HG03558 (cell line): ENCODE results near the gene SLC4A2.

Experiments
- ATAC-seq: cut with Tn5 transposase; IDR thresholded peaks from one replicate; pipeline ENCODE4 v1.9.1; 2021; ENCODE audit warnings: moderate number of reproducible peaks; ENCODE audit not compliant: unreplicated experiment; ENCODE audit errors: extremely low read depth

The SLC4A2 gene

DNA sequence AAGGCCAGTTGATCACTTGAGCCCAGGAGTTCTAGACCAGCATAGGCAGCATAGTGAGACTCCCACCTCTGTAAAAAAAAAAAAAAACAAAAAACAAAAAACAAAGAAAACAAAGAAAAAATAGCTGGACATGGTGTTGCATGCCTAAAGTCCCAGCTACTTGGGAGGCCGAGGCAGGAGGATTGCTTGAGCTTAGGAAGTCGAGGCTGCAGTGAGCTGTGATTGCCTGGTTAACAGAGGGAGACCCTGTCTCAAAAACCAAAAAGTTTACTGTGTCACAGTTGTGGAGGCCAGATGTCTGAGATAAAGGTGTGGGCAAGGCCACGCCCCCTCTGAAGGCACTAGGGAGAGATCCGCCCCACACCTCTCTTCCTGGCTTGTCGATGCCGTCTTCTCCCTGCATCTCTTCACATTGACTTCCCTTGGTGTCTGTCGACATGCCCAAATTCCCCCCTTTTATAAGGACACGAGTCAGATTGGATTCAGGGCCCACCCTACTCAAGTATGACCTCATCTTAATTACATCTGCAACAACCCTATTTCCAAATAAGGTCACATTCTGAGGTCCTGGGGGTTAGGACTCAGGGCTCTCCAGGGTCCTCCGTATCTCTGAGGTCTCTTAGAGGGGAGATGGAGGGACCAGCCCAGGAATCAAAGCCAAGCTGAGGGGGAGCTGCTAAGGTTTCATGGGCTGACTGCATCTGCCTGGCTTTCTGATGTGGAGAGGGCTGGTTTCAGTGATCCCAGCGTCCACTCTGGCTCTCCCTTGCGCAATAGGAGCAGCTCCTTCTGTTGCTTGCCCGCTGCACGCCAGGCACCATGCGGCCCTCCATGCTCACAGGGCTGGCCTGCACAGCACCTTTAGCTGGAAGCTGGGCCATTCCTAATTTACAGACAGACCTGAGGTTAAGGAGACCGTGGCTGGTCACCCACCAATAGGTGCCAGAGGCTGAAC is 50.0 kb downstream of the SLC4A2 start:
- no peak for ATAC-seq

DNA sequence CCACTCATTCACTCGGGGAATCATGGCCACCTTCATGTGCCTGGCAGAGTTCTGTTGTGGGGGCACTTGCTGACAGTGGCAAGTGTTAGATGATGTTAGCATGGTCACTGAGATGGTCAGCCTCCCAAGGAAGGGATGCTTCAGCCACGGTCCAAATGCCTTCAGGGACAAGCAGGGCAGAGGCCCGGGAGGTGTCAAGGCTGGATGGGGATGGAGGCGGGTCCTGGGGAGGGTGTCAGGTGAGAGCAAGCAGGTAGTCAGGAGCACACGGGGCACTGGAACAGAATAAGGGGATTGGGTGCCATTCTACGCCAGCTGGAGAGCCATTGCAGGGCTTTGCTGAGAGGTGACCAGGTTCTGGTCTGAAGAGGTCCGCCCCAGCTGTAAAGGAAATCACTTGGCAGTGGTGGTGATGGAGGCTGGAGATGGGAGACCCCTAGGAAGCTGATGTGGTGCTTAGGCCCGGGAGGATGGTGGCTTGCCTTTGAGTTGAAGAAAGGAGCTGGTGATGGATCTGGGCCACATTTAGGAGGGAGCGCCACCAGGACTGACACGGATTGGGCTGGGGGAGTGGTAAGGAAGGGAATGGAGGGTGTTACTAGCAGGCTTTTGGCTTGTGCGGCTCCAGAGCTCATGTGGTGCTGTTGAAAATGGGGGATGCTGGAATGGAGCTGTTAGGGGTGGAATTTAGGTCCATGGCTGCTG is 51.0 kb downstream of the SLC4A2 start:
- no peak for ATAC-seq

DNA sequence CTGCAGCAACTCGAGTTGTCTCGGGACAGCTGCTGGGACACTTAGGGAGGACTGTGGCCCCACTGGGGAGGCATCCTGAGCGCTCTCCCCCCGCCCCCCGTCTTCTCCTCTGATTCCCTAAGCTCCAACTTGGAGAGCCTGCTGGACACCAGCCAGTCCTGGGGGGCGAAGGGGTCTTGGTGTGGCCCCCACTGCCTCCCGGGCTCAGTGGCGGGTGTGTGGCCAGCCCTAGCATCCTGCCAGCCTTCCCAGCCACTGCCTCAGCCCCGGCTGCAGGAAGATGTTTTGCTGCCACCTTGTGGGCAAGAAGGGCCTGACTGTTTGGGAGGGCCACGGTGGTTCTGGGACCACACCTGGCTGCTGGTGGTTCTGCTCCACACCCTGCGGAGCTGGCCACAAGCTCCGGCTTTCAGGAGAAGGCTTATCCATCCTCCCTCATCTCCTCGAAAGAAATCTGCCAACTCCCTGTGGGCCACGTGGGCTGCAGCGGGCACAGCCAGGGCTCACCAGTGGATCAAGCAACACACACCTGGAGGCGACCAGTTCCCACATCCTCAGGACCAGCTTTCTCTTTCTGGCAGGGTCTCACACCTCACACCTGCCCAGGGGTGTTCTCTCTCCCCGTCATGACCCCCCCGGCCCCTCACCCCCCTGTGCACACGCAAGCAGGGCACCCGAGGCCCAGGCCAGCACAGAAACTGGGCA is 51.7 kb downstream of the SLC4A2 start:
- ATAC-seq: no peak

DNA sequence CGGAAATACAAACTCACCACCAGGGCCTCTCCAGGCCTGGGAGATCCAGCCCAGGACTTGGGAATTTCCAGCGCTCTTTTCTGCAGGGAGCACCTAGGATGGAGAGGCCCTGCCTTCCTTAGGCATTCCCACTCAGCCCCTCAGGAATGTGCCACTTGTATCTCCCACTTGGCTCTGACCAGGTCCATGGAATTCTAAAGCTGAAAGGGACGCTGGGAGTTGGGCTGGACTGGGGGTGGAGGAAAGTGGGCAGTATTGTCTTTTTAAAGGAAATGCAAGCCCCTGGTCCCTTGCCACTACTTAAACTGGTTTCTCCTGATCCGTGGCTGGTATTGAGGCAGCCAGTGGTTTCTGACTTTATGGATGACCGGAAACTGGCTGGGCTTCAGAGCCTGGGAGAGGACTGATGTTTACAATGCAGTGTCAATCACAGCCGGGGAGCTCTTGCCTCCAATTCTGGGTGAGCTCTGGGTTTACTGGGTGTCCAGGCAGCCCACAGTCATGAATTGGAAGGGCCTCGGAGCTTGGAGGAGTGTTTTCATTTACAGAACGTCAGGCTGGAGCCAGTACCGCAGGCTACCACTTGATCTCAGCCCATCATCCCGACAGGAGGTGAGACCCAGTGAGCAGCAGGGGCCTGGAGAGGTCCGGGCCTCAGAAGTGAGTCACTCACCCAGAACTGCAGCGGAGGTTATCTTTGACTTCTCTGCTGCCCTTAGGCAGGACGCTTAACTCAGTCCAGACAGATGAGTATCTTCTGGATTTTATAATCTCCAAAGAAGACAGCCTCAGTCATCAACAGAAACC is 54.2 kb downstream of the SLC4A2 start:
- ATAC-seq: no peak

DNA sequence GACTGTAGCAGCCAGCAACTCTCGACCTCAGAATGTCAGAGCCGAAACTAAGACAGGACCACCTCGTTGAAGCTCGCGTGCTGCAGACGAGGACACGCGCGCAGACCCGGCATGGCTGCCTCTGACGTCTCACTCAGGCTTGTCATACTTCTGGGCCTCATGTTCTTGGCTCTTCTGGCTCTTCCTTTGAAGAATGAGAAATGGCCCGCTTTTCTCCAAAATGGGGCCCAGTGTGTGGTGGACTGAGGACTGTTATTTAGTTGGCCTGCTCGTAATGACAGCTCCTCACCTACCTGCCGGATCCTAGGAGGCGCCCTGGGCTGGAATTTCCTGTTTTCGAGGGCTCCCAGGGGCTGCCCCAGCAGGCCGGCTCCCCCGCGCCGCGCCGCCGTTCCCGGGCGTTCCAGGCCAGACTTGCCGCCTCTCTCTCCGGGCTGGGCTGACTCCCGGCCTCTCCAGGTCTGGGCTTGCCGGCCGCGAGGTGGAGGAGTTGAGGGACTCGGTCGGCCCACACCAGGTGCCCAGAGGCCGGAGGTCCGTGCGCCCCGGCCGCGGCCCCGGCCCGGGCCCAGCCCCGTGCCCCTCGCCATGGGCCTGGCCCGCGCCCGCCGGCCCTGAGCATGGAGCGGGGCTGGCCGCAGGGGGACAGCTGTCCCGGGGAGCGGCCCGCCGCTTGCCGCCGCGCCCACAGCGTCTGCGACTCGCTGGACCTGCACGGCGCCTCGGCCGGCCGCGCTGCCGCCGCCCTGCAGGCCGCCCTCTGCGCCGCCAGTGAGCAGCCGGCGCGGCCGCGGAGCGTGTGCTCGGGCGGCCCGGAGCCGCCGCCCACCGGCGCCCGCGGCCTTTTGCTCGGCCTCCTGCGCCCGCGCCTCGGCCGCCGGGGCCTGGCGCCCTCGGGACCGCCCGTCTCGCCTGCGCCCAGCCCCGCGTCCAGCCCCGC is 55.0 kb downstream of the SLC4A2 start:
- ATAC-seq: no peak

DNA sequence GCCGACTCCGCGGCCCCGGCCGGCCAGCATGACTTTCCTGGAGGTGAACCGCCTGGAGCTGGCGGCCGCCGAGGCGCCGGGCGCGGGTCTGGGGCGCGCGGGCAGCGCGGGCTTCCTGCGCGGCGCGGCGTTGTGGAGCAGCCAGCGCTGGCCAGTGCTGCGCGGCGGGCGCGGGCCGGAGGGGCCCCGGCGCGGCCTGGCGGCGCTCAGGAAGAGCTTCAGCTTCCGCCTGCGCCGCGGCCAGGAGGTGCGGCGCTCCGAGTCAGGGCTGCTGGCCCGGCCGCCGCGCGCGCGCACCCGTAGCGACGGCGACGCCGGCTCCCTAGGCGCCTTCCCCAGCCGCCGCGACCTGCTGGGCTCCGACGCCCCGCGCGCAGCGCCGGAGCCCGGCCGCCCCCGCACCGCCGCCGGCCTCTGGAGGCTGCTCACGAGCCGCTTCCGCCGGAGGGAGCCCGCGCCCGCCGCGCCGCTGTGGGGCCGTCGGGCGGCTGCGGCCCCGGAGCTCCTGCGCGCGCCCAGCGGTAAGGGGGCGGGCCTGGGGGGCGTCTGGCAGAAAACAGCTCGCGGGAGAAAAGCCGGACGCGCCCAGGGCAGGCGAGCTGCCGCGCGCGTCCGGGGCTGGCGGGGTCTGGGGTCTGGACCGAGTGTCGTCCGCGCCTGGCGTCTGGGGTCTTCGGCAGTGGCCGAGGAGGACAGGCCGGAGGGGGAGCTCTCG is 55.9 kb downstream of the SLC4A2 start:
- ATAC-seq: no peak

DNA sequence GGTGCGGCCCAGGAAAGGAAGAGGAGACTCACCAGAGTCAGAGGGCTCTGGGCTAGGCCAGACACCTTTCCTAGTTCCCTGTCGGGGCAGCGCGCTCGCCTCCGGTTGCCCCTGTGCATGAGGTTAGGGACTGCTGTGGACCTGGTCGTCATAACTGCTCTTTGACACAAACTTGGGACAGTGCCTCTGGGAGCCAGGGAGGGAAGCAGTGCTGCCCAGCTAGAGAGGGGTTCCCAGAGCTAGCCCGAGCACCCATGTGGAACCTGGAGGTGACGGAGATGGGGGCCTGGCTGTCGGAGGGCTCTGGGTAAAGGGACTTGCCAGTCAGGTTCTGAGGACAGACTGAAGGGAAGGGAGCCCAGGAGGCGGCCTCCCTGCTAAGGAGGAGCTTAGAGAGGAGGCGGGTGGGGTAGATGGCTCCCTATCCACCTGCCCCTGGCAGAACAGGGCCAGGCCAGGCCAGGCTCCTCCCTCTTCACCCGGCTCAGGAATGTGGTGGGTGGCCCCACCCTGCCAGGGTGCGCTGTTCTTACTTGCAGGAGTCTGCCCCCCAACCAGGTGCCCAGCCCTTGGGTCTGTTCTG is 56.5 kb downstream of the SLC4A2 start:
- no peak for ATAC-seq

DNA sequence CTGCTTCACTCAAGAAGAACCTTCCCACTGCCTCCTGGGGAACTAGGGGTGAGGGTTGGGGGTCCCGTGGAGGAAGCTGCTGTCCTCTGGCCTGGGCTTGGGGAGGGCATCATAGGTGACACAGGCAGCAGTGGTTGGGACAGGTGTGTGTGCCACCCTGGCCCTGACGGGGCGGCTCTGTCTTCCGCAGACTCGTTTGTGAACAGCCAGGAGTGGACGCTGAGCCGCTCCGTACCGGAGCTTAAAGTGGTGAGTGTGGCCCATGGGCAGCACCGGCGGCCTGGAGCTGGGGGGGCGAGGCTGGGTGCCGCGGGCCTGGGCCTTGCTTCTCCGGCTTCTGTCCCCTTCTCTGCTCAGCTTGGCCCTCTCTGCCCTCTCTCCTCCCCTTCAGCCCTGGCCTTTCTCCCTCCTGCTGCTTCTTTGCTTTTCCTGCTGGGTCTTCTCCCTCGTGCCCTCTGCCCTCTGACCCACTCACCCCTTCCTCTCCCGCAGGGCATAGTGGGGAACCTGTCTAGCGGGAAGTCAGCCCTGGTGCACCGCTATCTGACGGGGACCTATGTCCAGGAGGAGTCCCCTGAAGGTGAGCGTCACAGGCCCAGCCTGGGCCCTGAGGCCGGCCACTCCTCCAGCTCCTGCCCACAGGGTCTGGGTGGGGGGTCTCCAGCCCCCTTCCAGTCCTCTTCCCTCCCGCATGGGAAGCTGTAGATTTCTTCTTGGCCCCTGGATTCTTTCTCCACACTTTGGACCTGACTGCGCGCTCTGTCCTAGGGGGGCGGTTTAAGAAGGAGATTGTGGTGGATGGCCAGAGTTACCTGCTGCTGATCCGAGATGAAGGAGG is 57.4 kb downstream of the SLC4A2 start:
- no peak for ATAC-seq

DNA sequence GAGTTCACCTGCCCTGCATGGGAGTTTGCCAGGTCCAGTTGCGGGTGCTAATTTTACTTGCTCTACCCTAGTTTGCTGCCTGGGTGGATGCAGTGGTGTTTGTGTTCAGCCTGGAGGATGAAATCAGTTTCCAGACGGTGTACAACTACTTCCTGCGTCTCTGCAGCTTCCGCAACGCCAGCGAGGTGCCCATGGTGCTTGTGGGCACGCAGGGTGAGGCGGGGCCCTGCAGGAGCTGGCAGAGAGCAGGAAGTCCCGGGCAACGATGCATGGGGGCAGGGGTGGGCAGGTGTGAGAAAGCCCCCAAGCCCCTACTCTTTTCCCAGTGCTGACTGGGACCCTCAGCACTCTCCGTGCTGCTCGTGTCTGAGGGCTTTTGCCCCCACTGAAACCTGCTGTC is 58.2 kb downstream of the SLC4A2 start:
- no peak for ATAC-seq

DNA sequence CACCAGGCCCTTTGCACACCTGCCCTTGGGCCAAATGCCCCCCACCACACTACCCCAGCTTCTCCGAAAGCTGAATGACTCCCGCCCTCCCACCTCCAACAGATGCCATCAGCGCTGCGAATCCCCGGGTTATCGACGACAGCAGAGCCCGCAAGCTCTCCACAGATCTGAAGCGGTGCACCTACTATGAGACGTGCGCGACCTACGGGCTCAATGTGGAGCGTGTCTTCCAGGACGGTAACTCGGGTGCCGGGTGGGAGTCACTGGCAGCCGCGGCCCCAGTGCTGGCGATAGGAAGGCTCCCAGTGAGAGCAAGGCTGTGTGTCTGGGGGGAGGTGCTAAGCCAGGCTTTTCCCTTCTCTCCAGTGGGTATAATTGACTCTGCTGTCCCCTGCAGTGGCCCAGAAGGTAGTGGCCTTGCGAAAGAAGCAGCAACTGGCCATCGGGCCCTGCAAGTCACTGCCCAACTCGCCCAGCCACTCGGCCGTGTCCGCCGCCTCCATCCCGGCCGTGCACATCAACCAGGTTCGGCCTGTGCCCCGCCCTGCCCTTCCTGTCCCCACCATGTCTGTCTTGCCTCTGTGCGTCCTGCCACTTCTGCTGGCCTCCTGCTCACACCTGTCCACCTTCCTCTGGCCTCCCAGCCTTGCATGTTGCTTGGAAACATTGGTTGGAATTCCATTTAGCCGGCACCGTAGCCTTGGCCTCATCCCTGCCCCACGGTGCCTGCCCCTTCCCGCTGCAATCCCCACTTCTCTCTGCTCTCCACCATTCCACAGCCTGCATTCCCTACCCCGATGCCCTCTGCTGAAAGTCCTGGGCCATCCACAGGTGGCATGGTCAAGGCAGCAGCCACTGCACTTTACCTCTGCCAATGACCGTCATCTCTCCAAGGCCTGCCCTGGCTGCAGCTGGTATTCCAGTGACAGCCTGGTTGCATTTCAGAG is 59.0 kb downstream of the SLC4A2 start:
- ATAC-seq: no peak

DNA sequence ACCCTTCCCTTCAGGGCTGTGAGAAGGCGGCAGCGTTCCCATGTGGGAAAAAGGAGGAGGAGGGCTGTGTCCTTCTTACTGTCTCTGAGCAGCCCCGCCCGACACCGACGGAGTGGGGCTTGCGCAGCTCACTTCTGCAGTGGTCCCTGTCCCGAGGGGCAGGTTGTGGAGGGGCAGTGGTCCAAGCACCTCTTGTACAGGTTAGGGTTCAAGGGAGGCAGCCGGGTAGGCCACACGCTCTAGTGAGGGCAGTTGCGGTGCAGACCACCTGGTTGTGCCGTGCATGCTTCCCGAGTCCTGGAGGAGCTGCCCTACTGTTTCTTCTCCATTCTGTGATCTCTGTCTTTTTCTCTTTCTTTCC is 59.6 kb downstream of the SLC4A2 start:
- ATAC-seq: no peak

DNA sequence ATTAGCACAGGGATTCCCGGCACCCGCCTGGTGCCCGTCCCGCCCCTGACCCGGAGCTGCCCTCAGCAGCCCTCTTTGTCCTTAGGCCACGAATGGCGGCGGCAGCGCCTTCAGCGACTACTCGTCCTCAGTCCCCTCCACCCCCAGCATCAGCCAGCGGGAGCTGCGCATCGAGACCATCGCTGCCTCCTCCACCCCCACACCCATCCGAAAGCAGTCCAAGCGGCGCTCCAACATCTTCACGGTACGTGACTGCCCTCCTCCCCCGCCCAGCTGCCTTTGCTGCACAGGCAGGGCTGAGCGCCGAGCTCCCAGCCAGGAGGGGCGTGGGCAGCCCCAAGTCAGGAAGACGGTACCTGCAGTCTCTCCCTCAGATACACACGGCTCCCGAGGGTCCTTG is 60.5 kb downstream of the SLC4A2 start:
- ATAC-seq: no peak

DNA sequence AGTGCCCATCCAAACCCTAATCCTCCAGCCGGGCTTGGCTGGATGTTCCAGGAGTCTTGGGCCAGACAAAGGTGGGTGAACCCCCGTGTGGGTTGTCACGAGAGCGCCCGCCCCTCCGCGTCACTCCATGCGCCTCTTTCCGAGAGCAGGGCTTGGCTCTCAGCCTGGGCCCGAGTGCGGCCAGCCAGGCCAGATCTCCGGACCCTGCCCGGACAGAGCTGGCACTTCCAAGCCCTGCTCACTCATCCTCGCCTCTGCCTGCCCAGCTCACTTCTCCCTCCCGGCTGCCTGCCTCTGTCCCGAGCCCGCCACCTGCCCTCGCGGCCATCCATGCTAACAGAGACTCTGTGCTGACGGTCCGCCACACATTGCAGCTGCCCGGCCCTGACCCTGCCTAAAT is 61.5 kb downstream of the SLC4A2 start:
- ATAC-seq: no peak

DNA sequence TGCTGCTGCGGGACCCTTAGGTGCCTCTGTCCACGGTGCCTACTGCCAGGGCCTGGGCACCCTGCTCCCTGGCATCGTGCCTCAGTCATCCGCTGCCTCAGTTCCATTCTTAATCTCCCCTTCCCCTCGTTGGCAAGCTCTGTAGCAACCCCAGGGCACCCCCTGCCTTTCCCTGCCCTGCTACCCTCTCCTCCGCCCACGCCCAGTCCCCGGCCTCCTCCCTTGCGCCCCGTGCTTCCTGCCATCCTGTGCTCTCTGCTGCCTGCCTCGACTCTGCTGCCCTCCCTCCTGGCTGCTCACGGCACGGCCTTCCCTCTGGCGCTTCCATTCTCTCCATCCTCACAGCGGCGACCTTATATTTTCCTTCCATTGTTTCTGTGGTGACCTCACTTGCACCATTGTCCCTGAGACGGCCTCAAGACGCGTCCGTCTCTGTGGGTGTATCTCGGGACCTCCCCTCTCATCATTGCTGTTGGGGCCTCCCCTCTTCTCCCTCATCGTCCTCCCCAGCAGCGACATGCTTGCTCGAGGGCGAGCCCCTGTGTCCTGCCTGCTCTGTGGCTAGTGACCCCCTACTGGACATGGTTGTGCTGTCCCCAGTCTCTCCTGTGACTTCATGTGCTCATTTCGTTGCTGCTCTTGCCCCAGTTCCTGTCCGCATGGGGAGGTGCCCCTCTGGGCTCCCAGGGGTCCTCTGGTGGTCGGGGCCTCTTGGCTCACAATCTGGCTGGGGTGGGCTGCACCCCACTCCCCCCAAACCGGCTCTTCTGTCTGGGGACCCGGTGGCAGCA is 62.2 kb downstream of the SLC4A2 start:
- ATAC-seq: no peak

DNA sequence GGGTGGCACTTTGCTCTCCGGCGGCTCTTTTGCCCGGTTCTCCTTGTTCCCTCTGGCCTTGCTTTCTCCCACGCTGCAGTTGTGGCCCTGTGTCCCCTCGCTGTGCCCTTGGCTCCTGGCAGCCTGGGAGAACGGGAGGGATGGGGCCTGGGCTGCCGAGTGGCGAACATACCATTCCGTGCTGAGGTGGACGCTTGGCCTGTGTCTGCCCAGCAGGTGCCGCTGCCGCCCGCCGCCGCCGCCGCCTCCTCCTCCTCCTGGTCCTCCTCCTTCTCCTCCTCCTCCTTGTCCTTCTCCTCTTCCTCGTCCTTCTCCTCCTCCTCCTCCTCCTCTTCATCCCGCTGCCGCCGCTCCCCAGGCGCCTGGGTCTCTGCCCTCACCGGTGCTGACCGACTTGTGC is 62.9 kb downstream of the SLC4A2 start:
- ATAC-seq: no peak

DNA sequence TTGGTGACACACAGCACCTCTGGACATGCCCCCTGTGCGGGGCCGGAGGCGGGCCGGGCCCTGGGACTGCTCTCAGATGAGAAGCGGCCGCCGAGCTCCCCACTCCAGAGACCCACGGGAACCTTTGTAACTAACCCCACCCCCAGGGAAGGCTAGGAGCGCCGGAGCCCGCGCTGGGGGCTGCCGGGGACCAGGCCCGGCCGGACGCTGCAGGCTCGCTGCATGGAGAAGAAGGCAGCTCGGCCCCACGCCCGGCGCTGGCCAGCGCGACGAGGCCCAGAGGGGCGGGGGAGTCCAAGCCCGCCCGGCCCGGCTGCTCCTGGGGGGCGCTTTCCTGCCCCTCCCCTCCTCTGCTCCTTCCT is 63.4 kb downstream of the SLC4A2 start:
- ATAC-seq: no peak
